K562 (cell line): ENCODE data around the gene MAML1. TPM values are rescaled to one million over a fixed set of nuclear protein-coding genes. Genes with fewer than 3 reads are reported as not detected.

Experiments
- ARID3B ChIP-seq: fragments of 250-450 bp; sonication (Bioruptor Pico); IDR thresholded peaks from 2 replicates; pipeline ENCODE4 v1.4.0; 2020; ENCODE audit warnings: borderline replicate concordance
- ARID4B ChIP-seq: sonication (generic); formaldehyde crosslinking; IDR thresholded peaks from 2 replicates; pipeline ENCODE4 v1.8.0; 2022; ENCODE audit warnings: mild to moderate bottlenecking, missing genetic modification reagents
- GATAD2B ChIP-seq: fragments of 450-650 bp; IDR thresholded peaks from 2 replicates; pipeline ENCODE4 v1.6.1; 2017; ENCODE audit warnings: mild to moderate bottlenecking, borderline replicate concordance
- L3MBTL2 ChIP-seq: fragments of 450-650 bp; IDR thresholded peaks from 2 replicates; pipeline ENCODE4 v1.6.1; 2016; ENCODE audit warnings: mild to moderate bottlenecking, moderate library complexity
- MAFF ChIP-seq: IDR thresholded peaks from 2 replicates; pipeline ENCODE4 v1.6.1; 2012; ENCODE audit warnings: low read length, improper control_type of control experiment
- MLX ChIP-seq, 2 experiments: fragments of 450-650 bp in 1 of 2; sonication (generic) in 1 of 2; formaldehyde crosslinking; conservative IDR thresholded peaks; 2 replicates each; pipeline versions ENCODE4 v1.4.0 to v1.8.1; 2020 to 2022; ENCODE audit warnings: mild to moderate bottlenecking in 1 of 2, missing genetic modification reagents in 1 of 2
- PATZ1 ChIP-seq: fragments of 250-450 bp; sonication (Bioruptor Pico); IDR thresholded peaks from 2 replicates; pipeline ENCODE4 v1.5.0; 2020; ENCODE audit warnings: mild to moderate bottlenecking, borderline replicate concordance
- PRMT5 ChIP-seq: sonication (generic); formaldehyde crosslinking; IDR thresholded peaks from 2 replicates; pipeline ENCODE4 v1.5.0; 2020; ENCODE audit warnings: missing genetic modification reagents
- ZBTB43 ChIP-seq: sonication (generic); formaldehyde crosslinking; IDR thresholded peaks from 2 replicates; pipeline ENCODE4 v1.8.0; 2023; ENCODE audit warnings: mild to moderate bottlenecking, missing genetic modification reagents
- ZNF121 ChIP-seq: sonication (generic); formaldehyde crosslinking; conservative IDR thresholded peaks from 2 replicates; pipeline ENCODE4 v1.8.0; 2022; ENCODE audit warnings: missing genetic modification reagents
- ZNF551 ChIP-seq: fragments of 250-450 bp; sonication (Bioruptor Pico); IDR thresholded peaks from 2 replicates; pipeline ENCODE4 v1.5.0; 2021; ENCODE audit warnings: mild to moderate bottlenecking, moderate library complexity
- ZNF655 ChIP-seq: fragments of 250-450 bp; sonication (Bioruptor Pico); IDR thresholded peaks from 2 replicates; pipeline ENCODE4 v1.5.0; 2021
- polyA plus RNA-seq, 8 experiments: library from polyadenylated mRNA; depleted of rRNA in 4 of 8; stranded (reverse) in 5 of 8; unstranded in 3 of 8; fragments of >200 nt; fragmentation: Nextera tagmentation in 2 of 8; fragmentation: Illumina TruSeq in 1 of 8; extraction: Ambion mirVana in 2 of 8; extraction: Trizol in 1 of 8; gene quantifications; 2 replicates each; pipeline versions ENCODE4 v1.2.1 to v1.2.3, GENCODE V29; 2011 to 2014; ENCODE audit warnings: inconsistent platforms in 1 of 8, missing spikeins in 1 of 8
- total RNA-seq, 7 experiments: library from RNA; depleted of rRNA in 6 of 7; stranded (reverse); fragments of >200 nt in 6 of 7; fragmentation: Illumina TruSeq in 2 of 7; extraction: Trizol in 2 of 7; gene quantifications; 2 replicates each; pipeline versions ENCODE4 v1.2.1 to v1.2.3, GENCODE V29; 2011 to 2021; ENCODE audit warnings: low replicate concordance in 1 of 7

MAML1 gene
- total and polyA plus RNA-seq, 9 of the 15 experiments (the other 6 are each of a cell fraction or from before 2014, with no cell fraction given) = 0.32 to 18.4 (median 7.0) TPM

GRCh38 chr5:179732918-179733771 lies 523 bp downstream of the MAML1 start (continued):
- TF ChIP-seq ARID4B (CRISPR knock-in tag) = peak; percentile 70; the same call in 1 of the 2 replicates
- no peak; the same call in 1 of the 2 replicates for TF ChIP-seq L3MBTL2
- TF ChIP-seq ZBTB43 (CRISPR knock-in tag) = no peak
- TF ChIP-seq PATZ1 (CRISPR knock-in tag) = no peak
- TF ChIP-seq MLX (CRISPR knock-in tag; conservative IDR thresholded peaks at IDR 0.05) = no peak
- no peak for TF ChIP-seq PRMT5 (CRISPR knock-in tag)
- TF ChIP-seq ARID3B = no peak
- no peak for TF ChIP-seq ZNF551 (CRISPR knock-in tag)
- TF ChIP-seq ZNF655 (CRISPR knock-in tag) = no peak
- TF ChIP-seq MAFF = no peak
- no peak for TF ChIP-seq ZNF121 (CRISPR knock-in tag)
- 0 out of 2 replicates have a peak, but pooled peaks have one; percentile 51 for TF ChIP-seq GATAD2B
